ENCODE results near the gene HYAL1. TPM values are rescaled to one million over a fixed set of nuclear protein-coding genes. Genes with fewer than 3 reads are reported as not detected.

HYAL1 gene
- total RNA-seq, 1 donor from 2014 or later, result 1.2 TPM

DNA sequence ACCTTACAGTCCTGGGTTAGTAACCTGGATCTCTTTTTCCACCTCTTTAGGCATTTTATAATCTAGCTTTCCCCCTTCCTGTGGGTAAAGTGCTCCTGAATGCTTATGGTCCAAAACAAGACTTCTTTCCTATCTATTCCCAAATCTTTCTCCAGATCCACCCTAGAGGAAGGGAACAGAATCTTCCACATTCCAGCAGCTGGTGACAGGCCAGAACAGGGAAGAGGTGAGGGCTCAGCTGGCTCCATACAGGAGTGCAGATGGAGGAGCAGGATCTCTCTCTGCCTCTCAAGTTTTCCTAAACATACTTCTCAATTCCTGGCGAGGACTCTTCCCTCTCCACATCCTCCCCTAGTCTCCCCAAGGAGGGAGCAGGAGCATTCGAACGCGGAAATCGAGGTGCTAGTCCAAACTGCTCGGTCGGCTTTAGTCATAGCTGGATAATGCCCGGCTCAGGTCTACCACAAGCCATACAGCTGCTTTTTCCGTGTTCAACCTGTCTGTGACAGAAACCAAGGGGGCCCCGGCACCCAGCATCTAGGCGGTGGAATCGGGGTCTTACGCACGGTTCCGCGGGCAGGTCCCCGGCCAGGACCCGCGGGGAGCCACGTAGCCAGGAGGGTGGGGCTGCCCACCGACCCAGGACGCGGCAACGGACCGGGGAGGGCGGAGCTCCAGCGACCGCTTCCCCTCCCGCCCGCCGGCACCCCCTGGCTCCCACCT lies 33.2 kb upstream of the HYAL1 start:
- no peak for DNase-seq (ENCODE audit: extremely low read depth, low read depth, low spot score)

DNA sequence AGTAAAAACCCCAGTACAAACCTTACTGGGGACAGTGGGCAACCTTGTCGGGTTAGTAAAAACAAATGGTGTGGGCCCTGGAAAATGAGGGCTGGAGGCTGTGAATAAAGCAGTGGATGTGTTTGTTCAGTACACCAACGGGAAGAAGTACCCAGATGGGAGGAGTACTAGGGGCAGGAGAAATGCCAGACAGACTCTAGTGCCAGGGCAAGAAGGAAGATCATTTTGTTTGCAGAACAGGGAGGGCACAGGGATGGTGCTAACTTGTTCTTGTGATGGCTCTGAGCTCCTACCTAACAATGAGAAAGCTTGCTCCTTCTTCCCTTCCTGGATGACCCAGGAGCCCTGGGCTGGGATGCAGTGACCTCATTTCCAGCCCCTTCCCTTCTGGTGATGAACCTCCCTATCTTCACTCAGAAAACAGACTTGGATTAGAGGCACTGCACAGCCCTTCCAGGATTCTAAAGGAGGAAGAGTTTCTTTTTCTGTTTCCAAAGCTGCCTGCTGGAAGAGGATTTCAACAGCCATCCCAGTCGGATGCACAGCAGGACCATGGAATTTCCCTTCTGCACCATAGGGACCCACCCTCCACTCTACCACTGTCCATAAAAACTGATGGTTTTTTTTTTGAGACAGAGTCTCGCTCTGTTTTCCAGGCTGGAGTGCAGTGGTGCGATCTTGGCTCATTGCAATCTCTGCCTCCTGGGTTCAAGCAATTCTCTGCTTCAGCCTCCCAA lies 31.1 kb upstream of the HYAL1 start:
- no peak for DNase-seq (ENCODE audit: extremely low read depth, low read depth, low spot score)

DNA sequence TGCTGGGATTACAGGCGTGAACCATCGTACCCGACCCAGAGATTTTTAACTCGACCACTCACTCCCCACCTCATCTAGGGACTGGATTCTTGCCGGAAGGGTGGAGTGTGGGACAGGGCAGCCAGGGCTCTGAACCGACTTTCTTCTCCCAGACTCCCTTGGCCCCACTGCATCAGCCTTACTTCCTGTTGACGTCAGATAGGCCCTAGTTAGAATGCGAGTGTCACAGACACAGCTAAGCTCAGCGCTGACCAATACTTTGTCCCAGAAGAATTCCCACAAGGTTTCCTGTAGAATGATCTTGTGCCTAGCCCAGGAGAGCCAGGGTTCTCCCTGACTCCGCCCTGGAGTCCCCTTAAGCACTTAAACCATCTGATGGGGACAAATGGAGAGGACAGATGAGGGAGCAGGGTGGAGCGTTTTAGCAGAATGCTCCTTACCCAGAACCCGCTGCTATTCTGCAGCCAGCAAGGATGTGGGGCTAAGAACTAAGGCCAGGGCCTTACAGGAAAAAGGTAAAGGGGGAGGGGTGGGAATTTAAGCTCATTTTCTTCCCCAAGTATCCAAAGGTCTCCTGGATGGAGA lies 30.5 kb upstream of the HYAL1 start:
- no peak for DNase-seq (ENCODE audit: extremely low read depth, low read depth, low spot score)

DNA sequence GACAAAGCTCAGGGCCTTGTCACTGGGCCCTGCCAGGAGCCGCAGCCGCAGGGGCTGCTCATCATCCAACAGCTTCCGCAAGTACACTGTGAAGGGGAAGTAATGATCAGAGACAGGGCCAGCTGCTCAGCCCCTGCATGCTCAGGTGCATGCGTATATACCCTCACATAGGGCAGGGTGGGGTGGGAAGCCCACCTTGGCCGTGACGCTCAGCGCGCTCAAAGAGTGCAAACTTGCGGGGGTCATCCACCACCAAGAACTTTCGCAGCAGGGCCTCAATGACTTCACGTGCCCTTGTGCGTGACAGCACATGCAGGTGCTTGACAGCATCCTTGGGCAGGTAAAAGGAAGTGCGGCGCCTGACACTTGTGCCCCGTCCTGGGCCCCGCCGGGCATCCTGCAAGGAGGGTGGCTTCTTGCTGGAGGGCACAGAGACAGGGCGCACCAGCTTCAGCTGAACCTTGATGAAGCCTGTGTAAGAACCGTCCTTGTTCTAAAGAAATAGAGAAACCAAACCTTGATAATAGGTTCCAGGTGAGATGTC lies 28.1 kb upstream of the HYAL1 start:
- no peak for DNase-seq (ENCODE audit: extremely low read depth, low read depth, low spot score)

DNA sequence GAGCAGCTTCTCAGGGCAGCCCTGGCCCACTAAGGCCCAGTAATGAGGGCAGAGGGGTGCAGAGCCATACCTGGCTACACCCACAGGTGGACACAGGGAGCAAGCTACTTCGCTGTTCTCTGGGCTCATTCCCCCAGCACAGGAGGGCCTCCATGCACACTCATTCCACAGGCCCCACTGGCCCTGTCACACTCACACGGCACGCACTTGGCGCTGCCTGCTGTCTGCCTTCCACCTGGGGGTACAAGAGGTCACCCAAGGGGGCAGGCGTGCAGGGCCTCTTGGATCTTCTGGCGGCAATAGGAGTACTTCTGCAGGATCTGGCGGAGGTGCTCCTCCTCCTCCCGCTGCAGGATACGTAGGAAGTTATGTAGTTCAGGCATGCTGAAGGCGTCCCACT lies 27.0 kb upstream of the HYAL1 start:
- DNase-seq (ENCODE audit: extremely low read depth, low read depth, low spot score), result no peak

DNA sequence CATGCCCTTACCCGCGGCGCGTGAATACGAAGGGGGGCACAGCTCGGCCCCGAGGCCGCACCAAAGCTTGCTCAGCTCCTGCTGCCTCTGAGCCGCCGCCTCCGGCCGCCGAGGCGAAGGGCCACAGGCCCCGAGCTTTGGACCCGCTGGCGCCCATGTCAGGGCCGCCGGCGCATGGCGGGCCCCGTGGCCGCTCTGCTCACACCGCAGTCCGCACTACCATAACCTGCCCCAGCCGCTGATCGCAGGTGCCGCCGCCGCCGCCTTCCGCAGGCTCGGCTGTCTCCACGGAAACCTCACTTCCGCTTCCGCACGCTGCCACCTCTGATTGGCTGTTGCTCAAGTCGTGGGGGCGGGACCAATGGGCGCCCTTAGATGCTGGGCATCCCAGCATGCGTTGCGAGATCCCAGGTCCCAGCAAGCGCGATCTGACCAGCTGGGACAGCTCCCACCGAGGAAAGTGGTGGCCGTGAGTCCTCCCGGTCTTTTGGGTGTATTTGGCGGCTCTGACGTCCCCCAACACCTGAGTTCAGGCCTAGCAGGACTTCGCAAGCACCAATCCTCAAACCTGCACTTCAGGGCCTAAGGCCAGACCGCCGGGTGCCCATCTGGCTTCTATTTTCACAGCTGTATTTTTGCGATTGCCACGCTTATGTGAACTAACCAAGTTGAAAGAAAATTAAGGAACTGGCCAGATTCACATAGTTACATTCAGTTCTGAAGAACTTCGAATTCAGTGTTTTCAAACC lies 24.7 kb upstream of the HYAL1 start, which contains the start of gene TUSC2:
Gene TUSC2, minus strand, starts transcription at position 281 of the 749 bp plus-strand sequence. Its CDS starts 124 bp downstream, at position 157.
- no peak for DNase-seq (ENCODE audit: extremely low read depth, low read depth, low spot score)

DNA sequence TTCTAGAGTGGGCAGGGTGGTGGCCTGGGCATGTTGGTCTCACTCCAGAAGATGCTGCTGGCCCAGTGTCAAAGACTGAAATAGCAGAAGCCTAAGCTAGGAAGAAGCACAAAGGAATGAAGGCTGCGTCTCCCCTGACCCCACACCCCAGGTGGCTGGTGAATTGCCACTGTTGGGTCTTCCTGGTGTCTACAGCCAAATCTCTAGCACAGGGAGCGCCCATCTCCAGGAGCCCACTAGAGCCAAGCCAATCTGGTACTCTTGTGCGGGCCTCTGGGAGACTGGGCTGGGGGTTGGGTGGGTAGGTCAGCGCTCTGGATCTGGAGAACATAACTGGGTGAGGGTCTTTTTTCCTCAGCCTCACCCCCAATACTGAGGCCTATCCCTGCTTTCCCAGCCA lies 23.8 kb upstream of the HYAL1 start:
- DNase-seq (ENCODE audit: extremely low read depth, low read depth, low spot score), result no peak

DNA sequence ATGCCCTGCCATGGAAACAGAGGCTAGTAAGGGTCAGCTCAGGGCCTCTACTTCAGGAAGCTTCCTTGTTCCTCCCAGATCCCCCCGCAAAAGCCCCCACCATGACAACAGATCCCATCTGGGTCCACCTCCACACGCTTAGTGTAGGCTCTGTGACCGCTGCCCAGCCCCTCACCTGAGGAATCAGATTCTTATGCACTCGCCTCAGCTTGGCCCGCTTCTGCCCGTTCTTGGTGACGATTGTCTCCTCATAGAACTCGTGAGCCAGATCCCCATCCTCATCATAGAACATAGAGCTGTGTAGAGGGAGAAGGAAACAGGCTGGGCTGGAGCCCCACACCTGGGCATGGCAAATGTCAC lies 22.8 kb upstream of the HYAL1 start:
- DNase-seq (ENCODE audit: extremely low read depth, low read depth, low spot score), result no peak

DNA sequence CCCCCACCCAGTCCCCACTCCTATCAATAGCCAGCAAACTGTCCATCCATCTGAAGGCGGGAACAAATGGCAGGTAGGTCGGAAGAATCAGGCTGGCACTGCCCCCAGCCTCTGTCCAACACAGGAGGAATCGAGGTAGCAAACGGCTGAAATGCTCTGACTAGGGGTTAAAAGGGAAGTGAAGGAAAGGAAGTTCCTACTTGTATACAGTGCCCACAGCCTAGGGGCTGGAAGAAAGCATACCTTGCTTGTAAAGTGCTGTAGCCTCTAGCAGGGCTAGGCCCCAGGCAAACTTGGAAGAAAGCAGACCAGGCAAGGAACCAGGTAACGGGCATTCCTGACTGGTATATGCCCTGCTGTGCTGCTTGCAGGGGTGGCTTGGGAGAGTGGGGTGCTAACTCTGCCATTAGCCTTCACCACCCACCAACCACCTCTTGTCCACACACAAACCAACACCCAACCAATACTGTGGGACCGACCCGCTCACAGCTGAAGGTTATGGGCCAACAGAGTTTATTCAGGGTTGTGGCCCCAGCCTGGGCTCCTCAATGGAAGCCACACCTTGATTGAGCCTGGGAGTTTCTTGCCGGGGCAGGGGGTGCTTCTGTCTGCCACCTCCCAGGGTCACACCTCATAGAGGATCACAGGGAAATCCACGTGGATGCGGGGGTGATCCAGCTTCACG lies 22.3 kb upstream of the HYAL1 start:
- no peak for DNase-seq (ENCODE audit: extremely low read depth, low read depth, low spot score)

DNA sequence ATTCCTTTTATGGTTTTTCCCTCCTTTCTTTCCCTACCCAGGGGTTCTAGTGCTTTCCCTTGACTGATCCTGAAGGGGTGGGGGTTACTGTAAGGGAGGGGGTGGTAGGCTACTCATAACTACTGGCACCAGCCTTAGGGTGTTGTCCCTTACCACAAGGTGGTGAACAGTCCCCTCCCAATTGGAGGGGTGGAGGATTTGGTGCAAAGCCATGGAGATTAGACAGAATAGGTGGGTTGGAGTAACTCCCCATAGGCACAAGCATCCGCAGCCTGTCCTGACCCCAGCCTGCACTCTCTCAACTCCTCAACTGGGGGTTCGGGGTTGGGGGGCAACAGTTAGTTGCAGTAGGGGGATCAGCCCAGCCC lies 21.7 kb upstream of the HYAL1 start:
- DNase-seq (ENCODE audit: extremely low read depth, low read depth, low spot score), result no peak

DNA sequence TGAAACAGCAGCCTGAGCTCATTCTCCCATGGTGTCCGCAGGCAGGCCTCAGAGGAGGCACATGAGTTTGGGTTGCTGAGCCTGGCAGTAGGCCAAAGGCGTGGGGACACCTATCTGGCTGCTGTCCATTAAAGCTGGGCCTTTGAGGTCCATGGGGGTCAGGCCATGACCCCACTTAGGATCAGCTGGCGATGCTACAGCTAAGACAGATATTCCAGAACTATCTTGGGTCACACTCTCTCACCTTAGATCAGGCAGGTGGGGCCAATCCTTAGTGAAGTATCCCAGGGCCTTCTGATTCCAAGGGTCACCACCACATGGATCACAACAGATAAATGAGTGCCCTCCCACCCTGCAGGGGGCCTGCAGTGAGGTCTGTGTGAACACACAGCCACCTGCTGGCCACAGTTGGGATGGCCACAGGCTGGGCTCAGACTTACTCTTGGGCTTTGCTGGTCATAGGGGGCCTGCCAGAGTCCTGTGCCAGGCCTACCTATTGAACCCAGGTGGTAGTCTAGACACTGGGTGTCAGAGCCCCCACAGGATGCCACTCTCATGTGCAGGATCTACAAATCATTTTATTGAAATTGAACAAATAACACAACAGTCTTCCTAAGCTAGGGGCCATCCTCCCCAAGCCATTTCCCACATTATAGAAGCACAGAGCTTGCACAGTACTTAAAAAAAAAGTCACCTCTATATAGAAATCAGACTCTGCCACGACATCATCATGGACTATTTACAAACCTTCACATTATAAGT lies 21.2 kb upstream of the HYAL1 start:
- DNase-seq (ENCODE audit: extremely low read depth, low read depth, low spot score), result no peak

DNA sequence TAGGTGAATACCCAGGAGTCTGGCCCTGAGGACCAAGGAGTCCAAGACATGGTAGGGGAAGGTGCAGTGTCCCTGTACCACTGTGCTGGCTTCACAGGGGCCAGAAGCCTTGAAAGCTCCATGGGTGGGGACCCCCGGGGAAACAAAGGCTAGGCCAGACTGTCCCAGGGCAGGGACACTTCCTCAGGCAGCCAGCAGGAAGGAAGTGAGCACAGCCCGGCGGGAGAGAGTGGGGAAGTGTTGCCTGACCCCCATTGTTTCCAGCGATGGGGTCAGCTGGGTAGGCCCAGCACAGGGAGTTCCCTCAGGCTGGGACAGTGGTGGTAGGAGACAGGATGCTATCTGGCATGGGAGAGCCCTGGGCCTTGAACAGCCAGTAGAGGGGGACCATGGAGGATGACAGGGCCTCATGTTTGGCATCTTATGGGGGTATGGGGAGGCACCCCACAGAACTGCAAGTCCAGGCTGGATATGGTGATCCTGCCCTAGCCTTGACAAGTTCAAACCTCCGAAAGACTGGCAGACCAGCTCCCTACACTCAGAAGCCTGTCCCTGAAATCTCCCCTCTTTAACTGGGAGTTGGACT lies 20.3 kb upstream of the HYAL1 start:
- DNase-seq (ENCODE audit: extremely low read depth, low read depth, low spot score), result no peak

DNA sequence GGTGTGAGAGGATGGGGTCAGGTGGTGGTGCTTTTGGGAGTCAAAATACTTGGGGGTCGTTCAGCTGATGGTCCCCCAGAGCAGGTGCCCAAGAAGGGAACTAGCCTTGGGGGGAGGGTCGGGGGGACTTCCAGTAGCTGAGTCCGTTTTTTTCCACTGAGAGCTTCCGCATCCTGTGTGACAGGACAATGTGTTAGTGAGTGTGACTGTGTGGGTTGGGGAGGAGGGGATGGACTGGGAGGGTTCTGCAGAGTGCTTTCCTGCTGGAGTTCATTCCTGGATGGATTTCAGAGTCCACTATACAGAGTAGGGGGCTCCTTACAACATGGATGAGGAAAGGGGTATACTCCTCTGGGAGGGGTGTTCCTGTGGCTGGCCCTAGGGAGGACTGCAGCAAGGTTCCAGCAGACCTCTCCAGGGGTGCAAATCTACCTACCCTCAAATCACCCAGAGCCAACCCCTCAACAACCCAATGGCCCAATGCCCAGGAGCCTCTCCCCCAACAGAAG lies 19.8 kb upstream of the HYAL1 start:
- DNase-seq (ENCODE audit: extremely low read depth, low read depth, low spot score), result no peak

DNA sequence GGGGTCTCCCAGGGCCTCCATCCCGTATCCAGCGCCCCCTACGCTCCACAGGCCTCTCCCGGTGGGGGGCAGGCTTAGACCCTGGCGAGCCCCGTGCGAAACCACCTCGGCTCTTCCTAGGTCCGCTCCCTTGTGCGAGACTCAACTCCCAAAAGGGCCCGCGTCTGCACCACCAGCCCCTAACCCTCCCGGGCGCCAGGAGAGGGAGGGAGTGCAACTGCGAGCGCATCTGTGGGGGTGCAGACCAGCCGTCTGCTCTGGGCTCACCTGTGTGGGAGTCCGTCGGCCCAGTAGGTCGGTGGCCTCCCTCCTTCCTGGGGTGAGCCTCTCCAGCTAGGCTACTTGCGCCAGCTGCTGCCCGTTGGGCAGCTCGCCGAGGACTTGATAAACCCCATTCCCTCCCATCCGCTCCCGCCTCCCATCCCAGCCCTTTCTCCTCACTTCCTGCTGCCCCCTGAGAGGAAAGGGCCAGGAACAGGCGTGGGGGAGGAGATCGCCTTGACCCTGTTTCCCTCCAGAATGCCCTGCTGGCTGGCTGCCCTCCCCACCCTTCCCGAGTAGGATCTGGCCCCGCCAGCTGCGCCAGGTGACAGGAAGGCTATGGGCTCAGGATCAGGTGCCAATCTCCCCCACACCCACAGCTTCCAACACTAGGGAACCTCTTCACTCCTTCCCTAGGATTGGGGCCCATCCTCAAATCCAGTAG lies 19.2 kb upstream of the HYAL1 start, which contains the start of gene HYAL2:
Gene HYAL2, minus strand, starts transcription at position 360 of the 706 bp plus-strand sequence. CDS start 2,256 bp downstream, outside the sequence.
- DNase-seq (ENCODE audit: extremely low read depth, low read depth, low spot score), result no peak

DNA sequence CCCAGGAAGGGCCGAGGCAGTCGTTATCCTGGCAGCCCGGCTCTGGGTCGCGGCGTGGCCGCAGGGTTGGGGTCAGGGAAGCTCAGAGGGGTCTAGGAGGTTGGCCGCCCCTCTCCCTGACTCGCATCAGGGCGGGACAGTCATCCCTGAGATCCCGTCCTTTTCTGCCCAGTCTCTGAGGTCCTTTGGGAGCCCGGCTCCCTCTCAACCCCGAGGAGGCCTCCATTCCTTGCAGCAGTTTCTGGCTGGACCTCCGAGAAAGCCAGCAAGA lies 18.7 kb upstream of the HYAL1 start:
- DNase-seq (ENCODE audit: extremely low read depth, low read depth, low spot score), result no peak

DNA sequence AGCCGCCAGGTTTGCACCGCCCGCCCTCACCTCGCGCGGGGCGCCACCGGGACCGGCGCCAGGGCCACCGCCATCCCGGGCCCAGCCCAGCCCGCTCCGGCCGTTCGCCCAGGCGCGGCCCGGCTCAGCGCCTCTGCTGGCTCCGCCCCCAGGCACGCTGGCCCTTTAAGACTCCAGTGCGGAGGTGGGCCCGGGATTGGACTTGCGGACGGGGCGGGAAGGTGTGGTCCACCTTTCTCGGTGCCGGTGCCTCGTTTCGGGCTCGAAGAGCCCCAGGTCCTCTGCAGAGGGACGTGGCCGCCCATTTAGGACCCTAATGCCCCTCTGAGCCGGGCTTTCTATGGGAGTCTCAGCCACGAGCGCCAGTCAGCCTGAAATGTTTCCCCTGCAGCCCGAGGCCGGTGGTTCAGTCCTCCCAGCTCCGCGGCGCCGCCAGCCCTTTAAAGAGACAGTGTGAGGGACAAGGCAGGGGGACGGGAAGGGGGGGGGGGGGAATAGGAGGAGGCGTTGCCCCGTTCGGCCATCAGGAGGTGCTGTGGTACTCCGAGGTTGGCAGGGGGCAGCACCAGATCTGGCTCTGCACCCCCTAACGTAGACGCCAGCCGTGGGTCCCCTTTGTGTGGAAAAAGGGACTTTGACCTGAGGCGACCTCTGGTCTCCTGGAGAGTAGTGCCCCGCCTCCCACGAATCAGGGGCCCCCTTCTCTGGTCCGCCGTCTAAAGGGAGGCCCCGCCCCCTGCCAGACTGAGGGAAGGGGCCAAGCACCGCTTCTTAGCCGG lies 18.2 kb upstream of the HYAL1 start:
- DNase-seq (ENCODE audit: extremely low read depth, low read depth, low spot score), result no peak

DNA sequence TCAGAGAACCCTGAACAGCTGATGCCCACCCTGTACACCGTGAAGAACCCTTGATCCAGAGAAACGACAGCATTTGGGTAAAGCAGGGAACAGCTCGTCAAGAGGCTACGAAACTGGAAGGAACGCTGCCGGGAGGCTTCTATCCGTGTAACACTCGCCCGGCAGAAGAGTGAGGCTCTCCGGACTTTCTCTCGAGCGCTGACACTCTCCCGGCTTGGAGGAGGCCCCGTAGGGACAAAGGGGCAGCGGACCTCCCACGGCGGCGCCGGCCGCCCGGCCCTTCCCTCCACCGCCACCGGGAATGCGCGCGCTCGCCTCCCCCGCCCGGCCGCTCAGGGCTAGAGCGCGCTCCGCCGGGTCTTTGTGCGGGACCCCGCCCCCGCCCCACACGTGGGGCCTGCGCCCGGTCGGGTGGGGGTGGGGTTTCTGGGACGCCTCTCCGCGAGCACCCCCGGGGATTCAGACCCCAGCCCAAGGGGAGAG lies 17.5 kb upstream of the HYAL1 start:
- DNase-seq (ENCODE audit: extremely low read depth, low read depth, low spot score), result no peak
